Measurements from ENCODE around the gene SLC13A4.
"Not testable (repeated sequence)": the region's sequence is repeated elsewhere in the genome, so short reads cannot be mapped to it uniquely, and the experiment has no call there.

The SLC13A4 gene

DNA sequence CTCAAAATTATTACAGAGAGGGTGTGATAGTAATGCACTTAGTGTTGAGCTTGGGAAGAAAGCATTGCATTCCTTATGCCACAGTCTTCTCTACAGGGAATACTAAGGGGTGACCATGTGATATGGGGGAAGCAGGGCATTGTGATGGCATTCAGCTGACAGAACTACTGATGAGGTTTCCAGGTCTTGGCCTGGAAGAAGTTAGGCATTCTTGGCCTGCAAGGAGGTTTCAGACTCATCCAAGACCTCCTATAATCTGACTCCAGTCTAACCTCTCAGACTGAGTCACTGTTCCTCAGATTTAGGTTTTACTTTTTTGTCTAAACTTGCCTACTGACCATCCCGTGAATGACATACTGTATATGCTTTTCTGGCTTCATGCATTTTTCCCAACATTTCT is 57.8 kb downstream of the SLC13A4 start:
- H3K9me2 ChIP-seq (ENCODE audit: low read depth, low read length), result no peaks in the 10 kb centered on the region
- no peak overlapping the region for H3K9ac ChIP-seq (ENCODE audit: low read length)
- TF ChIP-seq, protein P1, sequence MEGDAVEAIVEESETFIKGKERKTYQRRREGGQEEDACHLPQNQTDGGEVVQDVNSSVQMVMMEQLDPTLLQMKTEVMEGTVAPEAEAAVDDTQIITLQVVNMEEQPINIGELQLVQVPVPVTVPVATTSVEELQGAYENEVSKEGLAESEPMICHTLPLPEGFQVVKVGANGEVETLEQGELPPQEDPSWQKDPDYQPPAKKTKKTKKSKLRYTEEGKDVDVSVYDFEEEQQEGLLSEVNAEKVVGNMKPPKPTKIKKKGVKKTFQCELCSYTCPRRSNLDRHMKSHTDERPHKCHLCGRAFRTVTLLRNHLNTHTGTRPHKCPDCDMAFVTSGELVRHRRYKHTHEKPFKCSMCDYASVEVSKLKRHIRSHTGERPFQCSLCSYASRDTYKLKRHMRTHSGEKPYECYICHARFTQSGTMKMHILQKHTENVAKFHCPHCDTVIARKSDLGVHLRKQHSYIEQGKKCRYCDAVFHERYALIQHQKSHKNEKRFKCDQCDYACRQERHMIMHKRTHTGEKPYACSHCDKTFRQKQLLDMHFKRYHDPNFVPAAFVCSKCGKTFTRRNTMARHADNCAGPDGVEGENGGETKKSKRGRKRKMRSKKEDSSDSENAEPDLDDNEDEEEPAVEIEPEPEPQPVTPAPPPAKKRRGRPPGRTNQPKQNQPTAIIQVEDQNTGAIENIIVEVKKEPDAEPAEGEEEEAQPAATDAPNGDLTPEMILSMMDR (IDR thresholded peaks at IDR 0.05; ENCODE audit: low read length), result no peak
- no peak for TF ChIP-seq EZH2 (IDR thresholded peaks at IDR 0.05; ENCODE audit: borderline replicate concordance, low read length)
- peaks cover 35% of the 10 kb centered on the region for H3K36me3 ChIP-seq (ENCODE audit: insufficient read depth, low read length)
- H3K9me3 ChIP-seq (ENCODE audit: low read length), result peaks cover 5% of the 10 kb centered on the region; the same call in 1 of the 2 replicates
- H3K4me3 ChIP-seq (ENCODE audit: low read depth, low read length, poor library complexity, severe bottlenecking), result no peak overlapping the region
- H3K4me2 ChIP-seq (ENCODE audit: low read length), result no peak overlapping the region
- H3F3A ChIP-seq (ENCODE audit: insufficient read depth, low read length), result 0 out of 2 replicates have a peak, but pooled peaks cover under 1% of the 10 kb centered on the region
- peaks cover under 1% of the 10 kb centered on the region for H3K4me1 ChIP-seq (ENCODE audit: insufficient read depth, low read length, severe bottlenecking)
- no peaks in the 10 kb centered on the region; the same call in none of the 2 replicates for H4K20me1 ChIP-seq (ENCODE audit: insufficient read depth, low read length)
- H2AFZ ChIP-seq (ENCODE audit: low read length), result no peak overlapping the region
- H3K27me3 ChIP-seq (ENCODE audit: insufficient read depth, low read length), result no peaks in the 10 kb centered on the region
- peaks cover 51% of the 10 kb centered on the region for H3K79me2 ChIP-seq (ENCODE audit: insufficient read depth, low read length)
- H3K27ac ChIP-seq (ENCODE audit: low read depth, low read length, poor library complexity, severe bottlenecking), result no peak overlapping the region

GRCh38 chr7:135669774-135670173 is 58.2 kb downstream of the SLC13A4 start:
- Histone ChIP-seq H3F3A (ENCODE audit: insufficient read depth, low read length) (0 out of 2 replicates have a peak, but pooled peaks cover 4% of the 10 kb centered on the region), H2AFZ (ENCODE audit: low read length) (no peak overlapping the region), H3K27me3 (ENCODE audit: insufficient read depth, low read length) (no peaks in the 10 kb centered on the region), H3K9ac (ENCODE audit: low read length) (no peak overlapping the region), H3K4me2 (ENCODE audit: low read length) (no peak overlapping the region), H4K20me1 (ENCODE audit: insufficient read depth, low read length) (no peaks in the 10 kb centered on the region; the same call in none of the 2 replicates), H3K9me2 (ENCODE audit: low read depth, low read length) (no peaks in the 10 kb centered on the region), H3K79me2 (ENCODE audit: insufficient read depth, low read length) (peaks cover 55% of the 10 kb centered on the region), H3K27ac (ENCODE audit: low read depth, low read length, poor library complexity, severe bottlenecking) (no peak overlapping the region), H3K4me1 (ENCODE audit: insufficient read depth, low read length, severe bottlenecking) (peaks cover 4% of the 10 kb centered on the region), H3K9me3 (ENCODE audit: low read length) (peaks cover 5% of the 10 kb centered on the region; the same call in 1 of the 2 replicates), H3K4me3 (ENCODE audit: low read depth, low read length, poor library complexity, severe bottlenecking) (no peak overlapping the region), H3K36me3 (ENCODE audit: insufficient read depth, low read length) (peaks cover 34% of the 10 kb centered on the region)
- TF ChIP-seq EZH2 (IDR thresholded peaks at IDR 0.05; ENCODE audit: borderline replicate concordance, low read length), result no peak
- TF ChIP-seq, protein P1 (IDR thresholded peaks at IDR 0.05; ENCODE audit: low read length), result no peak

DNA sequence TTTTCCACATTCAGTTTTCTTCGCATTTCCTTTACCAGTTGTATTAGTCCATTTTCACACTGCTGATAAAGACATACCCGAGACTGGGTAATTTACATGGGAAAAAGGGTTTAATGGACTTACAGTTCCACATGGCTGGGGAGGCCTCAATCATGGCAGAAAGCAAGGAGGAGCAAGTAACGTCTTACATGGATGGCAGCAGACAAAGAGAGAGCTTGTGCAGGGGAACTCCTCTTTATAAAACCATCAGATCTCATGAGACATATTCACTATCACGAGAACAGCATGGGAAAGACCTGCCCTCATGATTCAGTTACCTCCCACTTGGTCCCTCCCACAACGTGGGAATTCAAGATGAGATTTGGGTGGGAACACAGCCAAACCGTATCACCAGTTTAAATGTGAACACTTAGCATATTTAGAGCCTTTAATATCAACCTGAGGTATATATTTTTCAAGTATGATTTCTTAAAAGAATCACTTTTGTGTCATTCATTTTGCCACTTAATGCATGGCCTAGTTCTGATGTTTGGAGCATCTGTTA is 59.1 kb downstream of the SLC13A4 start:
- H3K4me2 ChIP-seq (ENCODE audit: low read length); H3K9me3 ChIP-seq (ENCODE audit: low read length); H4K20me1 ChIP-seq (ENCODE audit: insufficient read depth, low read length); H3F3A ChIP-seq (ENCODE audit: insufficient read depth, low read length); H3K9ac ChIP-seq (ENCODE audit: low read length); H3K9me2 ChIP-seq (ENCODE audit: low read depth, low read length); H2AFZ ChIP-seq (ENCODE audit: low read length); H3K27ac ChIP-seq (ENCODE audit: low read depth, low read length, poor library complexity, severe bottlenecking); H3K27me3 ChIP-seq (ENCODE audit: insufficient read depth, low read length); H3K4me3 ChIP-seq (ENCODE audit: low read depth, low read length, poor library complexity, severe bottlenecking): not testable (repeated sequence)
- Histone ChIP-seq H3K36me3 (ENCODE audit: insufficient read depth, low read length) (peaks cover 26% of the 10 kb centered on the region), H3K79me2 (ENCODE audit: insufficient read depth, low read length) (peaks cover 58% of the 10 kb centered on the region), H3K4me1 (ENCODE audit: insufficient read depth, low read length, severe bottlenecking) (peaks cover 13% of the 10 kb centered on the region)

GRCh38 chr7:135667626-135668025 is 60.4 kb downstream of the SLC13A4 start:
- H3K27me3 ChIP-seq (ENCODE audit: insufficient read depth, low read length), result not testable (repeated sequence)

More at GRCh38 chr7:135667626-135668025, 60.4 kb downstream of the SLC13A4 start:
- H3K9ac ChIP-seq (ENCODE audit: low read length); H3K9me2 ChIP-seq (ENCODE audit: low read depth, low read length); H3K9me3 ChIP-seq (ENCODE audit: low read length); H3F3A ChIP-seq (ENCODE audit: insufficient read depth, low read length); H3K4me2 ChIP-seq (ENCODE audit: low read length); H3K4me3 ChIP-seq (ENCODE audit: low read depth, low read length, poor library complexity, severe bottlenecking); H3K27ac ChIP-seq (ENCODE audit: low read depth, low read length, poor library complexity, severe bottlenecking); H4K20me1 ChIP-seq (ENCODE audit: insufficient read depth, low read length); H2AFZ ChIP-seq (ENCODE audit: low read length): not testable (repeated sequence)
- H3K4me1 ChIP-seq (ENCODE audit: insufficient read depth, low read length, severe bottlenecking), result peaks cover 21% of the 10 kb centered on the region
- peaks cover 66% of the 10 kb centered on the region for H3K79me2 ChIP-seq (ENCODE audit: insufficient read depth, low read length)
- H3K36me3 ChIP-seq (ENCODE audit: insufficient read depth, low read length), result peaks cover 21% of the 10 kb centered on the region
